HG03520 (cell line): ENCODE data around the gene DDI1.
"Not testable (repeated sequence)": the region's sequence is repeated elsewhere in the genome, so short reads cannot be mapped to it uniquely, and the experiment has no call there.

Experiments used
- ATAC-seq: cut with Tn5 transposase; IDR thresholded peaks from one replicate; pipeline ENCODE4 v1.9.1; 2021; ENCODE audit warnings: mild to moderate bottlenecking, moderate library complexity; ENCODE audit not compliant: unreplicated experiment

DDI1 gene

GRCh38 chr11:104036995-104037394 lies 555 bp downstream of the DDI1 start:
- no peak for ATAC-seq

DNA sequence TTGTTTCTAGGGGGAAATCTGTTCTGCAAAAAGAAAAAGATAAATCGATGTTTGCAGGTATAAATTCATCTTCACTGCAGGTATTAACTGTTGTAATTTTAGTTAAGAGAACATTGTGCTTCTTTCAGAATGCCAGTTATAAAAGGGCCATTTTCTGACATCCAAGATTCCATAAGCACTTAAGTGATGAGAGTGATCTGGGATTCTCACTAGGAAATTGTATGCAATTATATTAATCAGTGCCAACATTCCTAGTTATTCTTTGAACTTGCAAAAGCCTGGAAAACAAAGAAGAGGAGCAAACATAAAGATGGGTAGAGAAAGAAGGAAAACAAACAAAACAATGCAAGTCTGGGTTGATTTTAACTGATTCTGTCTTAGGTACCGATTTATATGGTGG lies 5.4 kb downstream of the DDI1 start:
- no peak for ATAC-seq

DNA sequence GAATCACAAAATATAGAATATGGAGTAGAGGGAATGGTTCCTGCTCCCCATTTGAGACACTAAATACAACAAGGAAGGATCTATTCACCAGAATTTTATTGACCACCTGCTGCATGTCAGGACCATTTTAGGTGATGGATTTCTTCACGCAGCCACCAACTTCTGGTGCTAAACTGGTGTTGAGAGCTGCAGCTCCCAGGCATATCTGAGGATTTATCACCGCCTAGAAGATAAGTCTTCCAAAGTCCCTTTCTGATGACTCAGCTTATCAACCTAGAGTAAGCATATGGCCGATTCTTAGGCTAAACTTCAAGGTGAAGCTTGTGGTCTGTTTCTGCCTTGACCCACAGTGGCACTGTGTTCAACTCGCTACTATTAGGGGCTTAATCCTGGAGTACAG lies 6.7 kb downstream of the DDI1 start:
- ATAC-seq: no peak

- ATAC-seq: no peak
Measured at GRCh38 chr11:104043678-104044239, 7.3 kb downstream of the DDI1 start.

DNA sequence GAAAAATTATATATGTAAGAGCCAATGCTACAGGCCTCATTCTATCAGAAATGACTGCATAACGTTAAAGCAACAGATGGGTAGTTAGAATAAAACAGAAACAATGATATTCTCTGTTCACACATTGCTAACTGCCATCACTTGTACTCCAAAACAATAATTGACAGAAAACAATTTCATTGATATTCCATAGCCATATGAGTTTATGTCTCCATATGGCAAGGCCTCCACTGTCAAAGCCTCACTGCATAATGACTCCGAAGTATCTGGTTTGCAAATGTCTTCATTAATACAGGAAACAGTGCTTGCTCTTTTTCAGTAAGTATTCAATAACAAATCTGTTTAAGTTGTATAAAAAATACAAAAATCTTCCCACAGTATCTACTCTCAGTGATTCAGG lies 9.9 kb downstream of the DDI1 start:
- no peak for ATAC-seq

GRCh38 chr11:104046858-104047257 lies 10.4 kb downstream of the DDI1 start:
- ATAC-seq: not testable (repeated sequence)

DNA sequence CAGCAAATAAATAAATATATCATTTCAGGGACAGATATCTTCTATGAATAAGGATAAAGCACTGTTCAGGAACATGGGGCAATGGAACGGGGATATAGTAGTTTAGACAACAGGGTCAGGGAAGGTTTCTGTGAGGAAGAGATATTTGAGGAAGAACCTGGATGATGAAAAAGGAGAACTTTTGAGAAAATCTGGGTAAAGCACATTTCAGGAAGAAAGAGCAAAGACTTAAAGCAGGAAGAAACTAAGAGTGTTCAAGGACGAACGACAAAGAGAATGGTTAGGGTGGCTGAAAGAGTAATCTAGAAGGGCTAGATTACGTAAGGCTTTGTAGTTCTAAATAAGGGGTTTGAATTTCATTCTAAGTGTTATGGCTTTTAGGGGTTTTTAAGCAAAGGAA lies 12.7 kb downstream of the DDI1 start:
- no peak for ATAC-seq

GRCh38 chr11:104051778-104052177 lies 15.3 kb downstream of the DDI1 start:
- no peak for ATAC-seq

DNA sequence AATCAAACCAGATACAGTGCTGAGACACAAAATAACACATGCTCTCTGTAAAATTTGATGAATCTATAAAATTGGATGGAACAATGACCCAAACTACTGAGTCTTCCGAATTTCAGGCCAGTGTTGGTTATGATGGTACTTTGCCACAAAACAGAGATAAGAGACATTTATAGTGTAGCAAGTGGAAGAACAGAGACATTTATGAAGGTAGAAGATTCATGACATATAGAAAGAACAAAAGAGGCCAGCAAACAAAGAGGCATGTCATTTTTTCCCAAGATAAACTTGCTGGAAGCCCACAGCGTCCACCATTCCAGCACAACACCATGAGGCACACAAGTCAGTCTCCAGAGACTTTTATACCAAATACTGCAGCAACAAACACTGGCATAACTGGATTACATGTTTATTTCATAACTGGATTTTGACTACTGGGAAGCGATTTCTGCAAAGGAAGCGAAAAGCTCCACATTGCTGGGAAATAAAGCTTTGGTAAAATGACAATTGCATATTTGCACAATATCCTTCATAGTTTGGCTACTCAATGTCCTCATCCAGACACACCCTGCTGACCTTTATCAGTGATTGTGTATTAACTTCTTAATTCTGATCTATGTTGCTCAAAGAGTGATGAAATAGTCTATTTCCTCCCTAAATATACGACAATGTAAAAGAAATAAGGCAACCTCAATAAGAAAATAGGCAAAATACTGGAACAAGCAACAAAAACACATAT lies 17.5 kb downstream of the DDI1 start:
- no peak for ATAC-seq

GRCh38 chr11:104054911-104055529 lies 18.6 kb downstream of the DDI1 start:
- no peak for ATAC-seq

GRCh38 chr11:104055596-104055995 lies 19.2 kb downstream of the DDI1 start:
- no peak for ATAC-seq

DNA sequence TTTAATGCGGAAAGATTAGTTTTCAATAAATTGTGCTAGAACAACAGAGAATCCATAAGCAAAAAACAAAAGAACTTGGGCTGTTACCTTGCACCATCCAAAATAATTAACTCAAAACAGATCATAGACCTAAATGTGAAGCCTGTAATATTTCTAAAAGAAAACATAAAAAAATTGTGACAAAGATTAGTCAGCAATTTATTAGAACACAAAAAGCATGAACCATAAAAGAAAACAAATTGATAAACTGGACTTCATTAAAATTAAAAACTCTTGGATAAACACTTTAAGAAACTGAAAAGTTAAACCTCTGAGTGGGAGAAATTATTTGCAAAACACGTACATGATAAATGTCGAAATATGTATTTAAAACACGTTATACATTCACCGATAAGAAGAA lies 21.5 kb downstream of the DDI1 start:
- no peak for ATAC-seq

- ATAC-seq: no peak
Measured at GRCh38 chr11:104058680-104059079, 22.2 kb downstream of the DDI1 start.

DNA sequence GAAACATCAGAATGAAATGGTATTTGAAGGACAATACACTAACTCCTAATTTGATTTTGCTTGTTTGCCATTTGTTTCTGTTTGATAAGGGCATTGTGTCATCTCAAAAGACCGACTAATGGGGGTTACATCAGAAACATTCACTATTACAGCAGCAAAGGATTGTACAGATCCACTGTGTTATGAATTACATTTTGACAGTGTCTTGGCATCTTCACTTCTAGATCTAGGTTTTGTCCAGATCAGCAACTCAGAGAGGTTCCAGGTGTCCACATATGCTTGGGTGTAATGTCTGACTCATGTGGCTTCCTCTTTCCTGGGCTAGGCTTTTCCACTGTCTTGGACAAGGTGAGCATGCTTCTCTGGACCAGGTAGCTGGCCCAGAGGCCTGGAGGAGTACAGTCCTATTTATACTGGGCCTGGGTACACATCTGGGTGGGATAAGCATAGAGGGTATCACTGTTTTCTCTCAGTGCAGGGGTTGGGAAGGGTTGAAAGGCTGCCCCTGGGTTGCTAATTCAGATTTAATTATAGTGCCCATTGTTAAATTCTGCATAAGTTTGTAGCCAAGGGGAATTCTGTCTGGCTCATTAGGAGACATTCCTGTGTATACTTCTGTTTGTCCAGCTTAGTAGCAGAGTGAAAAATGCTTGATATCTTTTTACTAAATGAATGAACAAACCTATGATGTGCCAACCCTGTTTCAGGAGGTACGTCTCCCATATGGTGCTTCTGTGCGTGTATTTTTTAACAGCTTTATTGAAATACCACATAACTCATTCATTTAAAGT lies 23.8 kb downstream of the DDI1 start:
- no peak for ATAC-seq

GRCh38 chr11:104060820-104061219 lies 24.4 kb downstream of the DDI1 start:
- peak; percentile 71 for ATAC-seq

DNA sequence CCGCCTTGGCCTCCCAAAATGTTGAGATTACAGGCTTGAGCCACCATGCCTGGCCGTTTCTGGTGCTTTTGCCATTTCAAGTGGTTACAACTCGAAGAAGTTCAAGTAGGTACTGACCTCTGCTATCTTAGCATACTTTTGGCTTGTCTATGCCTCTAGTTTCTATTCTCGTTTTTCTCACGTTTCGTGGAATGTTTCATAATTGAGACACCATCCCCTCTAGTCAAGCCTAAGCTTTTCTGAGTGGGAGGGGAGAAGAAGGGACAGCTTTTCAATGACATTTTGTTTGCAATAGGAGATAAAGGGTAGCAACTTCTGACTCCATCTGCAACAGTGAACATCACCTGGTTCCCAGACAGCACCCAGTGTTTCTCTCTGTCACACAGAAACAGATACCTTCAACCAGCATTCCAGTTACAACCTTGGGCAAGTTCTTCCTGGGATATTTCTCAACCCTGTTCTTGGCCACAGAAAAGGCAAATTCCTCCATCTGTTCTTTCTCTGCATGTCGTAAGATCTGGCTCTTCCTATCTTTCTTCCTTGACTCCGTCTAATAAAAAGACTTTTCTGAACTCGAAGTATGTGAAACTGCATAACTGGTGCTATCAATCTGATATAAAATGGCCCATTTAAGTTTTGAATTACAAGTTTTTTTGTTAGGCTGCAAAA lies 25.5 kb downstream of the DDI1 start:
- no peak for ATAC-seq

DNA sequence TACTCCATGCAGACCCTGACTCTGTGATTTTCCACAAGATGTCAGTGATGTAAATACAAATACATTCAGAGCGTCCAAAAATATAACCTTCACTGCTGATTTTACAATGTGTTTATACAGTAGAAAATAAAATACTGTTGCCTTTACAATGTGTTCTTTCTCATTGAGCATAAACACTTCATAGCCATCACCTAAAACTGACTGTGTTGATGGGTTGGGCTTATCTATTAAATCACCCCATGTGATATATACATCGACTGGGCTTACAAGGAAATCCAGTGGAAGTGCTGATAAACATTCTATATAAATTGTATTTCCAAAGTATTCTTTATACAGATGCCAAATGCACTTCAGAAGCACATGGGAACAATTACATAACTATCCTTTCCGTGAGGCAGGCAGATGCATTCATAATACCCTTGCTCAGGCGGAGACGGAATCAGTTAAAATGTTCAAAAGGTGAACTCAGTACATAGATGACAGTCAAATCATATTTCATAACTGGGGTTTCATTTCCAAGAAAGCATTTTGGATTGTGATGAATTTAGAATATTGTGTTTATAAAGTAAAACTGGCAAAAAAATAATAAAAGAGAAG lies 27.7 kb downstream of the DDI1 start:
- ATAC-seq: no peak

- ATAC-seq: no peak
Measured at GRCh38 chr11:104067534-104067933, 31.1 kb downstream of the DDI1 start.

DNA sequence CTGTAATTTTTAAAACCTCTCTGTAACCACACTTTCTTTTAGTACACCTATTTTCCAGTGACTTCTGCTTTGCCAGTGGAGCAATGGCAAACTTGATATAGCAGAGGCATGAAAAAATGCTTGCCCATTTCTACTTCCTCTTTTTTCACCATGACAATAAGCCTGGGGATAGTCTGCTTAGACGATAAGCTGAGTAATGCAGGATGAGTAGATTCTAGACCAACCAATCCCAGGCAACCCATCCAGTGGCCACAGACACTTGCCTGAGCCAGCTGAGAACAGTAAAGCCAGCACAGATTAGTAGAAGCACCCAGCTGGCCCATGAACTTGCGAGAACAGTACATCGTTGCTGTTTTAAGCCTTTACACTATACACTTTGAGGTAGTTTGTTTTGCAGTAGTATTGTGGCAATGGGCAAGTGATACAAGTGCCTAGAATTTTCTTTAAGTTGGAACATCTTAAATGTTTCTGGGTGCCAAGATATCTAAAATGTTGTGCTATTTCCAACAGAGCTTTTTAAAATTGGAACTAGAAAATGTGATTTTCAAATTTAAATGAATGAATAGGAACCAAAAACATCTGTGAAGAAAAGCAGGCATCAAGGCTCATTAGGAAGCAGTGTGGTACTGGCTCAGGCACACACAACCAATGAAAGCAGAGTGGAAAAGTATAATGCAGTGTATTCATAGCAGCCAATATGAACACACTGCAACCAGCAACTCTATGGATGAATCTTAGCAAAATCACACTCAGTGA lies 37.7 kb downstream of the DDI1 start:
- ATAC-seq: peak; percentile 95

DNA sequence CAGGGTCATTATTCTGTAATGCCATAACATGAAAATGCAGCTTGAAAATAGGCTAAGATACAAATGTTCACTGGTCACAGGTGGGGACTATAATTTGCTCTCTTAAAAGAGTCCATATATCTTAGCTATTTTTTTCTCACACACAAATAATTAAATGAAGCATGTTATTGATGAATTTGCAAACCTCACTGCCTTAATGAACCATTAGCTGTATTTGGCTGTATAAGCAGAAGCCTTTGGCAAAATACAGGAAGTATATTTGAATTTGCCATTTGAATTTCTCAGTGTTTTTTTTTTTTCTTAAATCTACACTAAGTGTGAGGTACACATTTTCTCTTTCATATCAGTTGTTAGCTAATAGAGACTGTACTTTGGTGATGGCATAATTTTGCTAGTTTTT lies 38.7 kb downstream of the DDI1 start:
- no peak for ATAC-seq
